IMR-90 (cell line): Measurements from ENCODE around the gene OXNAD1. TPM values are rescaled to one million over a fixed set of nuclear protein-coding genes. Genes with fewer than 3 reads are reported as not detected.

Experiments used
- ATAC-seq: fragments of 200-7000 bp; cut with Tn5 transposase; 2 replicates; pipeline ENCODE4 v1.9.1; 2020; ENCODE audit warnings: low read depth, mild to moderate bottlenecking, moderate library complexity
- BruUV-seq: library from RNA; stranded (reverse); fragments of 400-500 nt; replicated peaks from 2 replicates; lab custom pipeline; 2021; lab: Mats Ljungman, UMichigan
- CTCF ChIA-PET: fragments of 300-600 bp; formaldehyde crosslinking; extraction: SDS; loops from one replicate; lab custom pipeline; 2021; ENCODE audit warnings: antibody characterized with exemption; lab: Yijun Ruan, JAX
- POLR2A ChIA-PET: fragments of 300-600 bp; sonication (Branson Sonifier 250); formaldehyde crosslinking; loops from one replicate; lab custom pipeline; 2022; ENCODE audit warnings: antibody characterized with exemption; ENCODE audit not compliant: unreplicated experiment; lab: Charles Lee
- DNase-seq: peaks from one replicate; pipeline ENCODE4 v3.0.0; 2013
- H2AFZ ChIP-seq: replicated peaks from 2 replicates; pipeline ENCODE3; 2013; ENCODE audit warnings: low read length, mild to moderate bottlenecking; ENCODE audit not compliant: poor library complexity
- H2AK5ac ChIP-seq: 2 replicates; pipeline ENCODE4 v1.6.1; 2013; ENCODE audit warnings: low read depth, low read length, inconsistent platforms
- H2AK9ac ChIP-seq: replicated peaks from 2 replicates; pipeline ENCODE3; 2013; ENCODE audit warnings: mild to moderate bottlenecking, low read depth, low read length, moderate library complexity; ENCODE audit not compliant: poor library complexity
- H2BK120ac ChIP-seq: 2 replicates; pipeline ENCODE4 v1.6.1; 2013; ENCODE audit warnings: low read depth, low read length, inconsistent platforms
- H2BK15ac ChIP-seq: 3 replicates; pipeline ENCODE4 v1.6.1; 2013; ENCODE audit warnings: low read depth, low read length, inconsistent platforms
- H2BK20ac ChIP-seq: 2 replicates; pipeline ENCODE4 v1.6.1; 2013; ENCODE audit warnings: low read depth, mild to moderate bottlenecking, inconsistent platforms, low read length, moderate library complexity
- H2BK5ac ChIP-seq: 2 replicates; pipeline ENCODE4 v1.6.1; 2013; ENCODE audit warnings: mild to moderate bottlenecking, low read depth, low read length, inconsistent platforms; ENCODE audit not compliant: poor library complexity, severe bottlenecking
- H3K14ac ChIP-seq: replicated peaks from 2 replicates; pipeline ENCODE4 v1.6.1; 2013; ENCODE audit warnings: low read depth, low read length, inconsistent platforms
- H3K18ac ChIP-seq: 2 replicates; pipeline ENCODE4 v1.6.1; 2013; ENCODE audit warnings: low read depth, low read length, control low read depth
- H3K23ac ChIP-seq: 2 replicates; pipeline ENCODE4 v1.6.1; 2013; ENCODE audit warnings: low read depth, low read length, inconsistent platforms
- H3K27ac ChIP-seq: 2 replicates; pipeline ENCODE4 v1.5.1; 2013; ENCODE audit warnings: mild to moderate bottlenecking, control low read depth, low read length; ENCODE audit not compliant: insufficient read depth
- H3K27me3 ChIP-seq: 2 replicates; pipeline ENCODE4 v1.6.1; 2013; ENCODE audit warnings: low read length; ENCODE audit not compliant: control insufficient read depth, insufficient read depth
- H3K36me3 ChIP-seq: 2 replicates; pipeline ENCODE4 v1.6.1; 2013; ENCODE audit warnings: low read length, mixed read lengths; ENCODE audit not compliant: control insufficient read depth, insufficient read depth
- H3K4ac ChIP-seq: 2 replicates; pipeline ENCODE4 v1.6.1; 2013; ENCODE audit warnings: low read depth, low read length, inconsistent platforms
- H3K4me1 ChIP-seq: 2 replicates; pipeline ENCODE4 v1.6.1; 2013; ENCODE audit warnings: low read length, mixed read lengths; ENCODE audit not compliant: control insufficient read depth, insufficient read depth
- H3K4me2 ChIP-seq: 2 replicates; pipeline ENCODE4 v1.6.1; 2013; ENCODE audit warnings: low read depth, mild to moderate bottlenecking, control low read depth, low read length, moderate library complexity
- H3K4me3 ChIP-seq: 2 replicates; pipeline ENCODE4 v1.5.1; 2013; ENCODE audit warnings: low read depth, mild to moderate bottlenecking, control low read depth, low read length, moderate library complexity; ENCODE audit not compliant: insufficient read depth
- H3K56ac ChIP-seq: 2 replicates; pipeline ENCODE4 v1.6.1; 2013; ENCODE audit warnings: low read length, inconsistent platforms; ENCODE audit not compliant: insufficient read depth; ENCODE audit errors: extremely low read depth
- H3K79me1 ChIP-seq, 2 experiments: 2 replicates each; pipeline ENCODE4 v1.6.1; 2013; ENCODE audit warnings: low read length in 2 of 2, inconsistent platforms in 1 of 2, low read depth in 1 of 2
- H3K9ac ChIP-seq: 2 replicates; pipeline ENCODE4 v1.6.1; 2013; ENCODE audit warnings: low read depth, low read length, control low read depth
- H3K9me1 ChIP-seq: 2 replicates; pipeline ENCODE4 v1.6.1; 2013; ENCODE audit warnings: low read length, inconsistent platforms; ENCODE audit not compliant: insufficient read depth
- H3K9me3 ChIP-seq: 2 replicates; pipeline ENCODE4 v1.6.1; 2013; ENCODE audit warnings: low read length; ENCODE audit not compliant: control insufficient read depth, insufficient read depth
- H4K20me1 ChIP-seq: 2 replicates; pipeline ENCODE4 v1.6.1; 2013; ENCODE audit warnings: low read length, inconsistent platforms; ENCODE audit not compliant: insufficient read depth
- H4K5ac ChIP-seq: 2 replicates; pipeline ENCODE4 v1.6.1; 2013; ENCODE audit warnings: mild to moderate bottlenecking, low read depth, low read length, control low read depth
- H4K8ac ChIP-seq, 2 experiments: 2 replicates each; pipeline ENCODE4 v1.6.1; 2013; ENCODE audit warnings: low read depth in 2 of 2, low read length in 2 of 2, control low read depth in 1 of 2, inconsistent platforms in 1 of 2
- H4K91ac ChIP-seq: 2 replicates; pipeline ENCODE4 v1.6.1; 2013; ENCODE audit warnings: low read depth, low read length, inconsistent platforms; ENCODE audit not compliant: insufficient read depth
- FOS ChIP-seq: fragments of 150-350 bp; IDR thresholded peaks from 2 replicates; pipeline ENCODE4 v1.6.1; 2016; ENCODE audit warnings: low read depth, low read length
- MAFK ChIP-seq: IDR thresholded peaks from 2 replicates; pipeline ENCODE4 v1.6.1; 2012; ENCODE audit warnings: low read depth, low read length, improper control_type of control experiment
- MAZ ChIP-seq: IDR thresholded peaks from 2 replicates; pipeline ENCODE4 v1.6.1; 2012; ENCODE audit warnings: low read depth, mild to moderate bottlenecking, low read length, improper control_type of control experiment, moderate library complexity, borderline replicate concordance
- NFE2L2 ChIP-seq: fragments of 150-350 bp; IDR thresholded peaks from 2 replicates; pipeline ENCODE4 v1.6.1; 2016; ENCODE audit warnings: low read depth, mild to moderate bottlenecking, low read length
- RAD21 ChIP-seq: IDR thresholded peaks from 2 replicates; pipeline ENCODE4 v1.6.1; 2012; ENCODE audit warnings: low read length, improper control_type of control experiment
- RFX5 ChIP-seq: IDR thresholded peaks from 2 replicates; pipeline ENCODE4 v1.8.0; 2012; ENCODE audit warnings: low read depth, mild to moderate bottlenecking, low read length, moderate library complexity
- WGBS, 2 experiments: methylation state at CpG; one replicate each; pipeline versions ENCODE4 v1.1.5 to v1.1.7; 2013; ENCODE audit warnings: missing lambda C conversion rate in 2 of 2; ENCODE audit not compliant: insufficient read length in 1 of 2; ENCODE audit errors: extremely low coverage in 2 of 2; 5-methylcytosine and 5-hydroxymethylcytosine counted together
- dilution Hi-C: fragments of 300-500 bp; cut with HindIII; formaldehyde crosslinking; loops from one replicate; pipeline ENCODE4 v1.14.3; 2018; ENCODE audit warnings: low sequenced_read_pairs; ENCODE audit not compliant: unreplicated experiment
- in situ Hi-C: fragments of 300-500 bp; cut with MboI; formaldehyde crosslinking; loops from 3 replicates; pipeline ENCODE4 v1.14.3; 2019; ENCODE audit warnings: low sequenced_read_pairs, inconsistent platforms, mixed read lengths
- intact Hi-C: fragments of 100-400 bp; cut with micrococcal nuclease; formaldehyde crosslinking; loops from 2 replicates; pipeline ENCODE4 v1.10.0; 2022
- polyA plus RNA-seq, 3 experiments: library from polyadenylated mRNA; depleted of rRNA; stranded (reverse); fragments of >200 nt; gene quantifications; 2 replicates each; pipeline ENCODE4 v1.2.3, GENCODE V29; 2012; ENCODE audit warnings: low replicate concordance in 1 of 3
- total RNA-seq: library from RNA; depleted of rRNA; stranded (reverse); fragments of >200 nt; gene quantifications from 2 replicates; pipeline ENCODE4 v1.2.3, GENCODE V29; 2012
- TF ChIP-seq, protein P1 (sequence below): conservative IDR thresholded peaks from 2 replicates; pipeline ENCODE4 v1.5.1; 2012; ENCODE audit warnings: mild to moderate bottlenecking, low read depth, low read length, improper control_type of control experiment

The OXNAD1 gene
- total and polyA plus RNA-seq, 2 of the 4 experiments (the other 2 are of a cell fraction) = 6.2 to 11.3 TPM

DNA sequence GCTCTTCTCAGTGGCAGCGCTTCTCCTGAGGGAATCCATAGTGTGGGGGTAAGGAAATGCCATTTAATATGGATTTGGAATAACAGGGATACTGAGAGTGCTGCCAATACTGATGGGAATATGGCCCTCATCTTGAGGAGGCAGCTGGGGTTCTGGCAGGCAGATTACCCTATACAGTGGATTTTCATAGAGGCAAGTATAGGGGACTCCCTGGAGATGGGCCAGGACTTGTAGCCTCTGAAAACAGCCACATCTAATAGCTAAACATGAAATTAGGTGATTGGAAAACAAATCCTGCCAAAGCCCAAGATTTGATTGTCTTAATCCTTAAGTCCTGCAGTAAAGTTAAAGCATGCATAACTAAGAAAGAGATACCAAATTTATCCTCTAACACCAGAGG is 31.2 kb upstream of the OXNAD1 start:
- Histone ChIP-seq H2AFZ (no peak overlapping the region), H3K9me1 (peaks cover 4% of the 10 kb centered on the region; the same call in 1 of the 2 replicates), H2BK15ac (no peak overlapping the region), H2BK20ac (no peak overlapping the region), H3K79me1 (no peaks in the 10 kb centered on the region), H3K4me1 (no peaks in the 10 kb centered on the region), H3K14ac (no peak overlapping the region), H2AK5ac (no peak overlapping the region), H3K4ac (no peak overlapping the region), H4K5ac (no peak overlapping the region), H2AK9ac (no peak overlapping the region), H3K23ac (no peak overlapping the region), H2BK5ac (no peak overlapping the region), H3K36me3 (no peaks in the 10 kb centered on the region), H4K8ac (no peak overlapping the region), H3K27ac (no peak overlapping the region), H4K91ac (no peak overlapping the region), H3K56ac (no peak overlapping the region), H3K18ac (no peak overlapping the region), H4K20me1 (no peaks in the 10 kb centered on the region), H3K27me3 (no peaks in the 10 kb centered on the region), H2BK120ac (no peak overlapping the region), H3K4me3 (no peak overlapping the region), H3K9me3 (no peaks in the 10 kb centered on the region), H3K9ac (no peak overlapping the region), H3K4me2 (no peak overlapping the region)
- ATAC-seq = no peak
- POLR2A ChIA-PET = no interaction called here
- in situ Hi-C loops = loop anchor here (25.0 kb wide), 1 partner anchor 597 kb away; no protein-coding TSS in a partner anchor
- CTCF ChIA-PET = no interaction called here
- TF ChIP-seq NFE2L2 (no peak), RFX5 (no peak), FOS (no peak), RAD21 (no peak), MAFK (no peak), MAZ (no peak)
- TF ChIP-seq, protein P1, sequence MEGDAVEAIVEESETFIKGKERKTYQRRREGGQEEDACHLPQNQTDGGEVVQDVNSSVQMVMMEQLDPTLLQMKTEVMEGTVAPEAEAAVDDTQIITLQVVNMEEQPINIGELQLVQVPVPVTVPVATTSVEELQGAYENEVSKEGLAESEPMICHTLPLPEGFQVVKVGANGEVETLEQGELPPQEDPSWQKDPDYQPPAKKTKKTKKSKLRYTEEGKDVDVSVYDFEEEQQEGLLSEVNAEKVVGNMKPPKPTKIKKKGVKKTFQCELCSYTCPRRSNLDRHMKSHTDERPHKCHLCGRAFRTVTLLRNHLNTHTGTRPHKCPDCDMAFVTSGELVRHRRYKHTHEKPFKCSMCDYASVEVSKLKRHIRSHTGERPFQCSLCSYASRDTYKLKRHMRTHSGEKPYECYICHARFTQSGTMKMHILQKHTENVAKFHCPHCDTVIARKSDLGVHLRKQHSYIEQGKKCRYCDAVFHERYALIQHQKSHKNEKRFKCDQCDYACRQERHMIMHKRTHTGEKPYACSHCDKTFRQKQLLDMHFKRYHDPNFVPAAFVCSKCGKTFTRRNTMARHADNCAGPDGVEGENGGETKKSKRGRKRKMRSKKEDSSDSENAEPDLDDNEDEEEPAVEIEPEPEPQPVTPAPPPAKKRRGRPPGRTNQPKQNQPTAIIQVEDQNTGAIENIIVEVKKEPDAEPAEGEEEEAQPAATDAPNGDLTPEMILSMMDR = no peak
- WGBS, 2 experiments = no CpG with 5 or more reads among the region's 1 CpG
- no TSS peak for BruUV-seq
- intact Hi-C loops = no loop called here
- dilution Hi-C loops = no loop called here
- DNase-seq = no peak
